Body of pancreas (tissue), 4 donors: ENCODE data around the gene ARHGAP18.

Experiments used
- CTCF ChIP-seq, 7 experiments: fragments of 450-650 bp in 4 of 7; fragments of 200-600 bp in 3 of 7; sonication (generic) in 3 of 7; IDR thresholded peaks; one replicate each; pipeline ENCODE4 v1.5.1; 2016 to 2019; ENCODE audit warnings: antibody characterized with exemption in 7 of 7
- POLR2A ChIP-seq, 3 donors: fragments of 450-650 bp; IDR thresholded peaks; one replicate each; pipeline ENCODE4 v1.6.1; 2016; ENCODE audit warnings: antibody characterized with exemption in 3 of 3, mild to moderate bottlenecking in 2 of 3

- TF ChIP-seq CTCF (IDR thresholded peaks at IDR 0.05) = no peak
- no peak for TF ChIP-seq POLR2A (IDR thresholded peaks at IDR 0.05)
Measured at GRCh38 chr6:129542705-129543104, 167.3 kb downstream of the ARHGAP18 start.
